ENCODE results near the gene DYNC1I1.

DYNC1I1 gene

DNA sequence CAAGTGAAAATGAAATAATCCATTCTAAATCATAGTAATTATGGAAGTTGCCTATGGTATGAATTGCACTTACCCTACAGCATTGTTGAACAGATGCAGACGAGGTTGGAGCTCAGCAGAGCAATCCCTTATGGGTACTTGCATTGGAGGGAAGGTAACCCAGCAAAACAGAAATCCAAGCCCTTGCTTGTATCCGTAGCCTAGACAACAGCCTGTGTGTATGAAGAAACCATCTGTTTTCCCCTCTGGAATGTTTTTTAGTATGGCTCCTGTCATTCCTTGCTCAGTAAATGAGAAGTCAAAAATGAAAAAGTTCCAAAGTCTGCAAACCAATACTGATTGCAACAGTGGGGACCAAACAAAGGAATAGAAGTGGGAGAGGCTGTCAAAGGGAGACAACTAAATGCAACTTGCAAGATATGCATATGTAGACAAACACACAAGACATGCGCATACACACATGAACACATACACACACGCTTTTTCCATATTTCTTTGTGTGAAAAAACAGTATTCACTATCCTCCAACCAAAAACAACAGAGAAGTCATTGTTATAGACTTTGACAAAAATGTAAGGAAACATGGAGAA is 260.8 kb downstream of the DYNC1I1 start:
- DNase-seq: peak; percentile 2 to 26

DNA sequence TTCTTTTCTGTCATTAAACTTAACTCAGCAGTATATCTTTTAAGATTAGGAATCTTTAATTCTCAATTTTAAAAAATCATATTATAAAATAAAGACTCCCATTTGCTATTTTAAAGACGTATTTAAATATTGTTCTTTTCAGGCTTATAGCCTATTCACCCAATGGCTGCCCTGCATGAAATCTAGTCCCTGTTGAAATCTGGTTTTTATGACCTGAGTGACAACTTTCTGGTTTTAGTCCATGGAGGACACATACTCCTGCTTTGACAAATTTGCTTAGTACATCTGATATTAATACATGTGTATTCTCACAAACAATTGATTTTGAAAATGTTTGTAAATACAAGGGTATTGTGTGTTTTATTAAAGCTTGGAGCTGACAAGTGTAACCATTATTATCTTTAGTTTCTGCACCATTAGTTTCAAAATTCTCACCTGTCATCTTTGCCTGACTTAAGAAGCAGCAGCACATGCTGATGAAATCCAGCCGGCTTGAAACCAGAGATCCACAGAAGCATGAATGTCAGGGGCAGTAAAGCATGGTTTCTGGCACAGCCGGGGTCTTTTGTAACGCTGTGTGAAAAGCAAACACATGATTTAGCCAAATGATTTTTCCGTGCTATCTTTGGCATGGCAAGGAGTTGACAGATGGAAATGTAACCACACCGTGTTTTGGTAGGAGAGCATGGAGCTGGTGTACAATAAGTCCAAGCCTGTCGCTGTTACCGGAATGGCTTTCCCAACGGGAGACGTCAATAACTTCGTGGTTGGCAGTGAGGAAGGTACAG is 262.8 kb downstream of the DYNC1I1 start:
- peak; percentile 40 to 77 for DNase-seq

DNA sequence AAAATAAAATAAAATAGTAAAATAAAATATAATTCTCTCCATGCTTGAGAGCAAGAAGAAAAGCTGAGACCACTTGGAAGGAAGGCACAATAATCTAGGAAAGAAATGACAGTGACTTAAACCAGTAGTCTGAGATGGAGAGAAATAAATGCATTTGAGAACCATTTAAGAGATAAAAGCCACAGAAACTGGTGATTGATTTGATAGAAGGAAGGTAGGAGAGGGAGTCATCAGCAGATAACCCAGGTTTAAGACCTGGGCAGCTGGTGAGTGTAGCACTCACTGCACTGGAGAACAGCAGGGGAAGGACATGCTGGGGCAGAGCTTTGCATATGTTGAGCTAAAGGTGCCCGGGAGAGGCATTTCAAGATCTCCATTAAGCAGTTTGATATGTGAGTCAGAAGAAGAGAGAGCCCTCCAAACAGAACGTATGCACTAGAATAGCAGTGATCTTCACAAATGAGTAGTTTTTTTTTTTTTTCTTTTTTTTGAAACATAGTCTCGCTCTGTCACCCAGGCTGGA is 268.0 kb downstream of the DYNC1I1 start:
- no peak for DNase-seq

DNA sequence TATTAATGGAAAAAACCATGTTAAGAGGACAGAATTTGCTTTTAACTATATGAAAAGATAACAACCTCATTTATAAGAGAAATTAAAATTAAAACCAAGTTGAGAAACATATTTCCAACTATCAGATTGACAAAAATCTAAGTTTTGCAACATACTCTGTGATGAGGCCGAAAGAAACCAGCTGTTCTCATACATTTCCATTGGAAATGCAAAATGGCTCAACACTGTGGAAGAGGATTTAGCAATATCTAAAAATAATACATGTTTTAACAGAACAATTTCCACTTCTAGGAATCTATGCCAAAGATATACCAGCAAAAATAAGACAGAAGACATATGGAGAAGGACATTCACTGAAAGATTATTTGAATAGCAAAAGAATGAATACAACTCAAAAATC is 268.8 kb downstream of the DYNC1I1 start:
- no peak for DNase-seq

DNA sequence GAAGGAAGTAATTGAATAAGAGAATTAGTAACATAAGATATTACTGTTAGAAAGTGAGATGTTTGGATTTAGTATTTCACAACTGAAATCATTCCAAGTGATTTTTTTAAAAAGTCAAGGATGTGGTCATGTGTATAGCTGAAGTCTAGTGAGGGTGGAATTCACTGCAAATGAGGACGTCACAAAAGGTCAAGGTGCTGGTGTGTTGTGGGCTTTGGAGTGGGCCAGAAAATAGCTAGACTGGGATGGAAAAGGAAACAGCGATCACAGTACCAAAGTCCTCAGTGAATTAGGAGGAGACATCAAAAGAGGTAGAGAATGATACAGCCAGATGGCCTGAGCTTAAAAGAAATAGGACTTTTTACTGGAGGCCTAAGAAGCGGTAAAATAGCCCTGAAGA is 272.8 kb downstream of the DYNC1I1 start:
- no peak for DNase-seq

DNA sequence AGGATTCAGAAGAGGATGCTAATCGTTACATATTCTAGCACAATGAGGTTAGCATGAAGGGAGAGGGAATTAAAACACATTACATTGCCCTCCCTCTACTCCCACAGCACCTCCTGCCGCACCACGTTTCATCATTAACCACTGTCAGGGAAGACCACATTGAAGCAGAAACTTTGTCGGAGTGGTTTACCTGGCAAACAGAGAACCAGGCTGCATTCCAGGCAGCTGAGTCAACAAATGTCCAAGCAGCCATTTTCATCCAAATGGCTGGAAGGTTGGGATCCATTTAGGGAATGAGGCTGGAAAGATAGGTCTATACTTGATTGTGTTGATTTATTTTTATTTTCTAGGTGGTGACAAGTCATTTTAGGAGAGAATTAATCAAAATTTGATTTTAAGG is 273.6 kb downstream of the DYNC1I1 start:
- DNase-seq: no peak

DNA sequence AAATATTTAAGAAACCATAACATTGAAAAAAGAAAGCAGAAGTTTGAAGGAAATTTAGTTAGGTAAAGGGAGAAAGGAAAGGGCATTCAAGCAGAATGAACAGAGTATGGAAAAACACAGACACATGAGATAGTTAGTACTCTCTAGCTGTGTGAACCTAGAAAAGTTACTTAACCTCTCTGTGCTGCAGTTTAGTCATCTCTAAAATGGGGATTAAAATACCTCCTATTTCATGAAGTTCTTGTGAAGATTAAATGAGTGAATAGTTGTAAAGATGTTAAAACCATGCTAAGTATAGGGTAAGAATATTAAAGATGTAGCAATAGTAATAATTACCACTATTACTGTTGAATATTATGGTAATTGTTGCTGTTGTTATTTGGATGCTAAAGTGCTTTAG is 279.9 kb downstream of the DYNC1I1 start:
- no peak for DNase-seq

DNA sequence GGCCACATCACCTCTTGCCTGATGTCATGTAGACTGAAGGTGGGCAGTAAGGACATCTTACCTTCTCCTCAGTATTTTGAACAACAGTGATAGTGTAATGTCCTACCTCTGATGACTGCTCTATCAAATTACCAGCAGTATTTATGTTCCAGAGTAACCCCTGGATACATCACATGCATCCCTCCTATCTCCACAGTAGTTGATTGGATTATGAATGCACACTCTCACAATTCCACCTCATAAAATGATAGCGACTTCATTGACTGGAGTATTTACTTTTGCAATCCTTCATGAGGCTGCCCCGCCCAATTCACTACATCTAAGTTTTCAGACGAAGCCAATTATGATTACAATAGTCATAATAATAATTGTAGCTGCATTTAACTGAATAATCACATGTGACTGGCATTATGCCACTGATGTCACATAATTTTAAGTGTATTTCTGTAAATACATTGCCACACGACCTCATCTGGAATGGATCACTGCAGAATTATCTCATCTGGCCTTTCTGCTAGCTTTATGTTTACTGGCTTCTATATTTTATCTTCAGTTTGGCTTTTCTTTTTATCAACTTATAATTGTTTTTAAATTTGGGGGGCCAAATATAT is 280.6 kb downstream of the DYNC1I1 start:
- no peak for DNase-seq

DNA sequence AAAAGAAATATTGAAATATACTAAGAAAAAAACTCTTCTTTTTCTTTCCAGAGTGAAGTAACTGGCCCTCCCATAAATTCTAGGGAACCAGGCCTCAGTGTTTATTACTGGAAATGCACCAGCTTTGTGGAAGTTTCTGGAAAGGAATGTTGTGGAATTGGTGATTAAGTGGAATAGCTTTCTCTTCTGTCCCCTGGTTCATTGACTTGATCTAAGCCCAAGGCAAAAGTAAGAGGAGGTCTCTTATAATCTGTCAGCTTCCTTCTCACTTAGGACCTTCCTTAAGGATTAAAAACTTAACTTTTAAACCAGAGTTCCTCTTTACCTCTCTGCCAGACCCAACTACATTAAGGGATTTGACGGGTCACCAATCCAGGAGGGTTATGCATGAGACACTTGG is 283.4 kb downstream of the DYNC1I1 start:
- DNase-seq: no peak

DNA sequence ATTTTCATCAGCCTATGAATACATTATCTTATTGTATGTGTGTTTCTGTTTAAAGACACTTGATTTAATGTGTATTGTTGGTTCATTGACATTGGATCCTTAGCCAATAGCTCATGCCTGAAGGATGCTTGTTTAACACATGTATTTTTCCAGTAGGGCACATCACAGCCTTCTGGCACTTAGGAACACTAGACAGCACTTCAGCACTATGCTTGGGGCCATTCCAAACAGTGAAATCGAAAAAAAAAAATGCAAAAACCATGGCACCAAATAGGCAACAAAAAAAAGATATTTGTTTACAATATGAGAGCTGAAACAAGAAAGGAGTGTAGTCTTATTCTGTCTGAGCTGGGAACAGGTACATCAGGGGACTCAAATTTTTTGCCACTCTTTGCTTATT is 286.7 kb downstream of the DYNC1I1 start:
- DNase-seq: no peak

DNA sequence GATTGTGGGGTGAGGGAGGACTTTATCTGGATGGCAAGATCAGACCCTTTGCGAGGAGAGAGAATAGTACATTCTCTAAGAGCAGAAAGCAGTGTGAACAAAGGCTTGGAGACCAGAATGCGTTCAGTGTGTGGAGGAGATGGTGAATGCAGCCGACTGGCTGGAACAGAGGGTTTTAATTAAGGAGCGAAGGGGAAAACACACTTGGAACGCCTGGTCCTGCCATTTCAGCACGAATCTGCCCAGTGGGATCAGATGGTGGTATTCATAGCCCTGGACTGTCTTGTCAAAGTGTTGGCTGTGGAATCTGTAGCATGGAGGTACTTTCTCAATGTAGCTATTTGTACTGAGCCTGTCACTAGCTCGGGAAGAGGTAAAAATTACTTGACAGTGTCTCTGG is 288.7 kb downstream of the DYNC1I1 start:
- DNase-seq: peak in 1 of 2 experiments; percentile 28

DNA sequence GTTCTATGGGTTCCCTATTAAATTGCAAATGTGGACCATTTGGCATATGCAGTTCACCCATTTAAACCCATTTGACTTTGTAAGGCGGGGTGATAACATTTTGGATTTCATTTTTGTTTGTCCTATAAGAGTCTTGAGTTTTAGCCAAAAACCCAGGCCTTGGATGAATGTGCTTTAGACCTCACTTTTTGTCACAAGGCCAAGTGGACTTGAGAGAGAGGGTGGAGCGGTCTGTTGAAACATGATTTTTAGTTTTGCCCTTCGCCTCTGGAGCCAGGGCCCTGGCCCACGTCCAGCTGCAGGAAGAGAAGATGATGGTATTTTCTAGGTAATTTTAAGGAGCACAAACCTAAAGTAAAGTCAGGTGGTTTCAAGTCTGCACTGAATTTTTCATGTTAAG is 289.5 kb downstream of the DYNC1I1 start:
- DNase-seq: peak; percentile 67 to 85

DNA sequence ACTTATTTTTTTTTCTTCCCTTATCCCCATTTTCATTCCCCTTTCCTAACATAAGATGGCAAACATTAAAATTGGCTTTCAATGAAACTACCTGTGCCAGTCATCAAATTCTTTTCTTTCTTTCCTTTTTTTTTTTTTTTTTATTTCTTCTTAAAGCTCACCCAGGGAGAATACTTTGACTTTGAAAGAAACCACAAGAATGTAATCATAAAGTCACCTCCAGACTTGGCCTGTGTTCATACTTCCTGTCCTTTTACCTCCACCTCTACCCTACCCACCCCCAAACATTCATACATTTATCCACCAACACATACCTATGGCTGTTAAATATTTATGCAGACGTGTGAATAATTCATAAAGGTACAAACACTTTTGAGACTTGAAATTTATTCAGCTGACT is 295.0 kb downstream of the DYNC1I1 start:
- no peak for DNase-seq

DNA sequence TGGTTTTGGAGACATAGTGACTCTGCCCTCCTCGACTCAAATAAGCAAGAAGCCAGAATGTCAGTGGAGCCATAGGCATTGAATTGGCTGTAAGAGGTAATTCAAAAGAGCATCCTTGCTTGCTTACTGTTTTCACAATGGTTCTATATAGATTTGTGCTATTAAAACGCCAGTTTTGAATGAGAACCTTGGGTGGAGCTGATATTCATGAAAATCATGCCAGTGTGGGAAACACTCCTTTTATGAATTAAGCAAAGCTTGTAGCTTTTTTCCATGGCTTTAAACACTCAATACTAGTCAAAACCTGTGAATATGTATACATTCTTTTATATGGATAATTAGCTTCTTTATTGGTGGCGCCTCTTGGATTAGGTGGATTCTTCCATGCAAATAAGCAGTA is 297.0 kb downstream of the DYNC1I1 start:
- peak in 1 of 2 experiments; percentile 3 for DNase-seq

DNA sequence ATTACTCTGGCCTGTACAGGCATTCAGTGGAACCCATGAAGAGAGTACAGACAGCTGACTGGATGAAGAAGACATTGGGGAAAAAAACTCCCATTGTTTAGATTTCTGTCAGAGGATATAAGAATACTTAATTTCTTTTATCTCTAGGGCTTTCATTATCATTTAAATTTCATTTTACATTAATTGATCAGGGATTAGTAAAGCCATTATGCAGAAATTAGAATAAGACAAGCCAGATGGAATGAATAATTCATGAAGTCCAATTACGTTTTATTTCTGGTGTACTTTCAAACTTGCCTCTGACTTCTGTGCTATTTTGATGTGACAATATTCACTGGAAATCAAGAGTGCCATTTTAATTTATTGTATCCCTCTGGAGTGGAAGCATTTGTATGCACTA is 302.5 kb downstream of the DYNC1I1 start:
- no peak for DNase-seq

DNA sequence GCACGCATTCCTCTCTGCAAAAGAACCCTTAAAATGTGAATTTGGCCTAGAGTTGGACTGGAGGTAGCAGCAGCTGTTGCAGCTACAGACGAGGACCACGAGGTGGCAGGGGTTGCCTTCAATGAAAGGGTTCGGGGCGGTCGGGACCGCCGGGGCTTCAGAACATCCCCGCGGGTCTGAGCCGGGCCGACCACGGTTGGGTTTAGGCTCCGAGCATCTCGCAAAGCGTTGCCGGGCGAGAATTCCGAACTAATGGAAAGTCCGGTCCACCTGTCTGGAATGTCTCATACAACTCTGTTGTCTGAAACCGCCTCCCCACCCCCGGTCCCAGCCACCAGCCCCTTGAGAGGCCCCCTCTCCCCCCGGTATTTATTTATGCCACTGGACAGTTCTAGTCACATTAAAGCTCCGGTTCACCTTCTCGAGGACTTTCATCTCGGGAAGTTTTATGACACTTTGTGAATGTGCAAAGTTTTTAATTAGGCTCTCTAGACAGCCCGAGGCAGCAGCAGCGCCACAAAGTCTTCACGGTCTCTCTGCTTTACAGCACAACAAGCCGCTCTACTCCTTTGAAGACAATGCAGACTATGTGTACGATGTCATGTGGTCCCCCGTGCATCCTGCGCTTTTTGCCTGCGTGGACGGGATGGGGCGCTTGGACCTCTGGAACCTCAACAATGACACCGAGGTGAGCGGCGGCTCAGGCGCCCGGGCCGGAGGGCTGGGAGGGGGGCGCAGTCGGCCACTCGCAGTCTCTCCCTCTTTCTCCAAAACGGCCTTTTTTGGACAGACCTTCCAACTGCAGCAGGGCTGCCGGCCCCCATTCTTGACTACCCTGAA is 303.4 kb downstream of the DYNC1I1 start:
- DNase-seq: peak; percentile 27 to 75

DNA sequence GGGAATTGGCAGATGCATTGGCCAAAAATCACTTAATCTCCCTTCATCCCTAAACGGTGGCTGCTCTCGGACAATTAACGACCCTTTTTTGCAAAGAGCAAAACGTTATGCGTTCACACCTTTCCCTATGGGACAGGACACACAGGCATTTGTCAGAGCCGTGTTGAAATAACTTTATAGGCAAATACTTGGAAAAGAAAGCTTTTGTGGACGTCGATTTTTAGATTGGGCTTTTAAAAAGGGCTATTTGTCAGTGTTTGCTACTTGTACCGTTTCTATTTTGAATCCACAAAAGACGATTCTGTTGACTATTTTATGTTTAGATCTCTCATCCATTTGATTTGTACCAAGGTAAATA is 304.0 kb downstream of the DYNC1I1 start:
- DNase-seq: no peak

DNA sequence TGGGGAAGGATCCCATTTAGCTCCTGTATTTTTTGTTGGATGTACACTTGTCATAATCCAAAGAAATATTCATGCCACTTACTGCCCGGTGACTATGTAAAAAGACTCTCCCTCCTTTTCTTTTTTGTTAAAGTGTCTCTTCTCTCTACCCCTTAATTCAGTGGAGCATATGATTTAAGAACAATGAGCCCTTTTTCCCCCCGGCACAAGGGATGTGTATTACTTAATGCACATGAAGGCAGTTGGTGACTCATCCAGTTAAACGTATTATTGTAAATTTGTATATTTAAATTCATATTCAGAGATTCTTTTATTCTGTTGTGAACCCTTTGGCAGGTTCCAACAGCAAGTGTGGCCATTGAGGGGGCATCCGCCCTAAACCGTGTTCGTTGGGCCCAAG is 307.7 kb downstream of the DYNC1I1 start:
- DNase-seq: no peak

DNA sequence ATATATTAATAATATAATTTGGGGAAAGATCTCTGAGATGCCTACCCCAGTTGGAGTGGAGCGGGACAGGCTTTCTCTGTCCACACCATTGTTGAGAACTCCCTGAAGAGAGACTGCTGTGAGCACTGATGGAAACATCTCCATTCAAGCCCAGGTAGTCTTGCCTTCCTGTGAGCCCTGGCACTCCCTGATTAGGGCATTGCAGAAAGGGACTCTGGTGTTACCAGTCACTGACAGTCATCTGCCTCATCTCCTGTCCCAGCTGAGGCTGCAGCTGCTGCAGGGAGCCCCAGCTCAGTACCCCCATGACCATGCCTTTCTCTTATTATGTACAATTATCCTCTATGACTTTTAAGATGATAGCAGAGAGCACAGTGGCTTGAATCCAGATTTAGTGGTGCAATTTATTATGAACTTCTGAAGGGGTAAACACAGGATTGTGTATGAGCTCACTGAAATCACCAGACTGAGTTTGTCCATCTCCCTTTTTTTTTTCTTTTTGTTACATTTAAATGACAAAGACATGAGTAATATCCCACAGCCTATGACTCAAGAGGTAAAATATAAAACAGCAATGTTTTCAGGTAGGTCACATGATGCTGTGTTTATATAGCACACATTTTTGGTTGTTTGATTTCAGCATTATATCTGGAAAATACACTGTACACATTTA is 312.7 kb downstream of the DYNC1I1 start:
- no peak for DNase-seq

DNA sequence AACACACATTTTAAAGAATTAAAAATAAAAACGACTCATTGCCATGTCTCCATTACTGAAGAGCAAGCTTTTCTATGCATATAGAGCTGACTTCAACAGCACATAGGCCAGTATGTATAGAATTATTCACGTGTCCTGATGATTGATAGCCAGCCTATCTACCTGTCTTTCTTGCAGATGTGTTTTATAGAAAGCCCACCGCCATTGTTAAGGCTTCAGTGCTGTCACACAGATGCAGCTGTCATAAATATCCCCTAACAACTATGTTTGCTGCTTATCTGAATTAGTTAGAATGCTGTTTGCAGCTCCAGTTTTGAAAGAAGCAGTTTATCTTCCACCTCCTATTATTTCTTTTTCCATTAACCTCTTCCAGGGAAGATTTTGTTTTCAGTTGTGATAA is 313.6 kb downstream of the DYNC1I1 start:
- no peak for DNase-seq

DNA sequence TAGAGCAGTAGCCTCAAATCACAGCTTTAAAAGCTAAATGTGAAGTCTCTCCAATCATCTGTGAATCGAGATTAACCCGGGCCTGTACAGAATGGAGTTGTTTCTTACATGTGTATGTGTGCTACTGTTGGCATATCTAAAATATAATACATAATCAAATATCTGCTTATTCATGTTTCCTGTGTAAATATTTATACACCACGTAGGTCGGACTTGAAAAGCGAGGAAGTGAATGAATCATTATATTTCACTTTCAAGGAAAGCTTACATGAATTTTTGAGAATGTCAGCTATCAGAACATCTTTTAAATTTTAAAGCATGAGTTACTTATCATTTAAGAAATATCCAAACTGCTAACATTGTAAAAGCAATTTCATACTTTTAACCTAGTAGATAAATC is 316.2 kb downstream of the DYNC1I1 start:
- no peak for DNase-seq

DNA sequence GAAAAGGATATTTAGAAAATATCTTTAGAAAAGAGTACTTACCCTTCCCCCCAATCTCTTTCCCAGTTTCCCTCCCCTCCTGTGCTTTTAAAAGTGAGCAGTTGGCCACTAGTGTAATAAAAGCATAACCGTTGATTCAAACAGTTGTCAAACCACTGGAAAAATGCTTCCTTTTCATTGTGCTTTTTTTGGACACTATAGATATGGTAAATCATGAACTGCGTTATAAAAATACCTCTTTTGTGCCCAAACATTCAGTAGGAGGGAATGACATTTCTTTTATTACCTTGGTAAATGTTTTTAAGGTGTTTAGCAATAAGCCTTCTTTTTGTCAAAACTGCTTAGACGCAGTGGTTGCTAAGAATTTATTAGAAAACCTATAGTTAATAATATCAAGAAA is 317.2 kb downstream of the DYNC1I1 start:
- DNase-seq: no peak

DNA sequence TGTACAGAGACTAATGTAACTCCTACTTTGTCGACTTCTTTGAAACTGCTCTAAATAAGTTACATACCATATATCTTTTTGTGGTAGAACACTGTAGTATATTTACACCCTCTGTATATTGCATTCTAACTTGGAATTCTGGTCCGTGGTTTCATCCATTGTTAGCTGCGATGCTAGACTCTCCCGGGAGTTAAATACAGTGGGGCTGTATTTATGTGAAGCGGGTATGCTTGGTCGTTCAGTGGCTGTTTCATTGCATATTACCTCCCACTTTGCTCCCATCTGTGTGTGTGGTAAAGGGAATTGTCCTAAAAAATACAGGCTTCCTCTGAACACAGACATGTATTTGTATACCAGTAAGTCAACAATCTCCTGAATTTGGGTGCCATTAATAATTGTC is 318.4 kb downstream of the DYNC1I1 start:
- no peak for DNase-seq

Data from NCI-H446 (cell line).